NCI-H82 treated with DMSO at 0.1 percent for 48 hours (cell line): ENCODE measurements around the gene FLYWCH2.
"Not testable (repeated sequence)": the region's sequence is repeated elsewhere in the genome, so short reads cannot be mapped to it uniquely, and the experiment has no call there.

Experiments used
- DNase-seq: peaks from one replicate; lab custom pipeline; 2025; ENCODE audit not compliant: unreplicated experiment; lab: John Stamatoyannopoulos, UW

Gene FLYWCH2

DNA sequence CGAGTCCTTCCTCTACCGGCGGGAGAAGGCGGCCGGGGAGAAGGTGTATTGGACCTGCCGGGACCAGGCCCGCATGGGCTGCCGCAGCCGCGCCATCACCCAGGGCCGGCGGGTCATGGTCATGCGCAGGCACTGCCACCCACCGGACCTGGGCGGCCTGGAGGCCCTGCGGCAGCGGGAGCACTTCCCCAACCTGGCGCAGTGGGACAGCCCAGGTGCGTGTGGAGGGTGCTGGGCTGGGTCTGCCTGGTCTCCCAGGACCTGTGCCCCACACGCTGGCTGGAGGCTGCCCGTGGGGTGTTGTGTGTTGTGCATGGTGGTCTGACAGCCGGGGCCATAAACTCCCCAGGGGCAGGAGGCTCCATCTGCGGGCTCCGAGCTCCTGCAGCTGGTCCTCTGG, 54.2 kb downstream of the FLYWCH2 start:
- DNase-seq: no peak

DNA sequence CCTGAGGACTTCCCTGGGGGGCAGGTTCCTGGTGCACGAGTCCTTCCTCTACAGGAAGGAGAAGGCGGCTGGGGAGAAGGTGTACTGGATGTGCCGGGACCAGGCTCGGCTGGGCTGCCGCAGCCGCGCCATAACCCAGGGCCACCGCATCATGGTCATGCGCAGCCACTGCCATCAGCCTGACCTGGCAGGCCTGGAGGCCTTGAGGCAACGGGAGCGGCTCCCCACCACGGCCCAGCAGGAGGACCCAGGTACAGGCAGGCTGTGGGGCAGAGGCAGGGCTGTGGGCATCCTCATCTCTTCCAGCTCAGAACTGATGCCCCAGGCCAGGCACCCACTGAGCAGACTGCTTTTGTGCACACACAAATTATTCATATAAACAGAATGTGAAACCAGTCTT, 55.2 kb downstream of the FLYWCH2 start:
- no peak for DNase-seq

- no peak for DNase-seq
Measured at GRCh38 chr16:2939968-2940367, 57.0 kb downstream of the FLYWCH2 start.

- DNase-seq: no peak
Measured at GRCh38 chr16:2942045-2942444, 59.0 kb downstream of the FLYWCH2 start.

DNA sequence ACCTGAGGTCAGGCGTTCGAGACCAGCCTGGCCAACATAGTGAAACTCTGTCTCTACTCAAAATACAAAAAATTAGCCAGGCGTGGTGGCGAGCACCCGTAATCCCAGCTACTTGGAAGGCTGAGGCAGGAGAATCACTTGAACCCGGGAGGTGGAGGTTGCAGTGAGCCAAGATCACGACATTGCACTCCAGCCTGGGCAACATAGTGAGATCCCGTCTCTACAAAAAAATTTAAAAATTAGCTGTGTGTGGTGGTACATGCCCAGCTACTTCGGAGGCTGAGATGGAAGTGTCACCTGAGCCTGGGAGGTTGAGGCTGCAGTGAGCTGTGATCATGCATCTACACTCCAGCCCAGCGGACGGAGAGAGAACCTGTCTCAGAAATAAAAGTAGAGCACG, 60.7 kb downstream of the FLYWCH2 start:
- DNase-seq: not testable (repeated sequence)

- no peak for DNase-seq
Measured at GRCh38 chr16:2946649-2947048, 63.6 kb downstream of the FLYWCH2 start.
